ENCODE results near the gene SLC25A42. TPM values are rescaled to one million over a fixed set of nuclear protein-coding genes. Genes with fewer than 3 reads are reported as not detected.
"Not testable (repeated sequence)": the region's sequence is repeated elsewhere in the genome, so short reads cannot be mapped to it uniquely, and the experiment has no call there.

The SLC25A42 gene
- total RNA-seq, 2 donors from 2014 or later, result 18.3 to 22.8 TPM

- Mint-ChIP-seq H3K9me3 (no peaks in the 10 kb centered on the region), H3K4me3 (no peak overlapping the region), H3K27ac (no peak overlapping the region), H3K27me3 (no peaks in the 10 kb centered on the region), H3K36me3 (no peaks in the 10 kb centered on the region), H3K4me1 (ENCODE audit: low read depth in 2 of 2) (peaks cover 7 to 15% of the 10 kb centered on the region in 2 donors)
- ATAC-seq (peak in 1 of 2 donors; percentile 31), DNase-seq (ENCODE audit: low spot score) (peak; percentile 44)
Measured at GRCh38 chr19:19132912-19133311, 69.1 kb downstream of the SLC25A42 start.

- Mint-ChIP-seq H3K4me1 (ENCODE audit: low read depth in 2 of 2) (peaks cover 17 to 25% of the 10 kb centered on the region in 2 donors), H3K9me3 (no peaks in the 10 kb centered on the region), H3K4me3 (no peak overlapping the region), H3K27ac (no peak overlapping the region), H3K36me3 (no peaks in the 10 kb centered on the region), H3K27me3 (no peaks in the 10 kb centered on the region)
- ATAC-seq, result no peak
- DNase-seq (ENCODE audit: low spot score), result no peak
Measured at GRCh38 chr19:19133985-19134384, 70.2 kb downstream of the SLC25A42 start.

DNA sequence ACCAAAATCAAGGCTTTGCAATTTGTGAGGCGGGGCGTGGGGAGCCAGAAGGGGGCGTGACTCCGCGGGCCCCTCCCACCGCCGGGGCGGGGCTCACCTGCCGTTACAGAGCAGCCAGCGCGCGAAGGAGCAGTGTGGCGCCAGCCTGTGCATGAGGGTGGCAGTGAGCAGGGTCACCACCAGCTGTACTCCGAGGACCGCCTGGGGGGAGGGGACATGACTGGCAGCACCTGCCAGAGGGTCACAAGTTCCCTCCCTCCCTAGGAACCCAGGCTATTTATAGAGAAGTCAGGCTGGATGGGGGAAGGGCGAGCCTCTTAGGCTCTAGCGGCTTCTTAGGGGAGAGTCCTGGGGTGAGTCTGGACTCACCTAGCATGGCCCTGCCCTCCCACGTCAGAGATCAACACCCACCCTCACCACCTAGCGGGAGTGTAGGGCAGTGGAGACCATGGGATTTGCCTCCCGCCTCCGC is 70.9 kb downstream of the SLC25A42 start:
- ATAC-seq (no peak), DNase-seq (ENCODE audit: low spot score) (no peak)
- Mint-ChIP-seq H3K4me3 (no peak overlapping the region), H3K9me3 (no peaks in the 10 kb centered on the region), H3K4me1 (ENCODE audit: low read depth in 2 of 2) (peaks cover 17 to 27% of the 10 kb centered on the region in 2 donors), H3K36me3 (no peaks in the 10 kb centered on the region), H3K27ac (no peak overlapping the region), H3K27me3 (no peaks in the 10 kb centered on the region)

DNA sequence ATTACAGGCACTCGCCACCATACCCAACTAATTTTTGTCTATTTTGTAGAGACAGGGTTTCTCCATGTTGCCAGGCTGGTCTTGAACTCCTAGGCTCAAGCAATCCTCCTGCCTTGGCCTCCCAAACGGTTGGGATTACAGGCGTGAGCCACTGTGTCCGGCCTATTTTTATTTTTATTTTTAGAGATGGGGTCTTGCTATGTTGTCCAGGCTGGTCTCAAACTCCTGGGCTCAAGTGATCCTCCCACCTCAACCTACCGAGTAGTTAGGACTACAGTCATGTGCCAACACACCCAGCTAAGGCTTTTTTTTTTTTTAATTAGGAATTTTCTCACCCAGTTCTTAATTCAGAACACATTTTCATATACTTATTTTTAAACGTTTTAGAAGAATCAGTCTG is 71.9 kb downstream of the SLC25A42 start:
- H3K9me3 Mint-ChIP-seq; H3K4me3 Mint-ChIP-seq; H3K36me3 Mint-ChIP-seq; DNase-seq (ENCODE audit: low spot score); ATAC-seq; H3K27ac Mint-ChIP-seq; H3K27me3 Mint-ChIP-seq: not testable (repeated sequence)
- peaks cover 17 to 27% of the 10 kb centered on the region in 2 donors for H3K4me1 Mint-ChIP-seq (ENCODE audit: low read depth in 2 of 2)

DNA sequence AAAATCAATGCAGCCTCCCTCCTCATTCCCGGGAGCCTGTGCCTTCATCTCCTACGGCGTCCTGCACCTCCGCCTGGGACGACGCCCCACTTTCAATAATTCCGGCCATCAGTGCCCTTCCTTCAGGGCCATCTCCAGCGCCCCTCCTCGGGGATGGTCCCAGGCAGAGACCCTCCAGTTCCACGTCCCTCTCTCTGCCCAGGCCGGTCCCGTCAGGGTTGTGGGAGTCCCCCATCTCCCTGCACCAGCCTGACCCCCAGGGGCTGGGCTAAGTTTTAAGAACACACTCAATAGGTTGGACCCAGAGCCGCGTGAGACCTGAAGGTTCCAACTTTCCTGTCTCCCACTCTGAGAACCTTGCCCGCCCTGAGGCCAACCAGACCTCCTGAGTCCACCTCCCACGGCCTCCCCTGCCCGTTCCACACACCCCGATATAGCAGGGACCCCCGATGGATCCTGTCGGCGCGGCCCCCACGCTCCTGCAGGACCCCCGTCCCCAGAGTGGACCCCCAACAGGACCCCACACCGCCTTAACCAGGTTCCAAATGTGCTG is 73.8 kb downstream of the SLC25A42 start:
- no peaks in the 10 kb centered on the region for H3K36me3 Mint-ChIP-seq
- no peak for ATAC-seq

GRCh38 chr19:19138109-19138981 is 74.6 kb downstream of the SLC25A42 start, which contains the start of gene TMEM161A:
Gene TMEM161A (minus strand): TSS chr19:19138478. CDS start chr19:19138428, 50 bp downstream.
- peak; percentile 98 for DNase-seq (ENCODE audit: low spot score)
- H3K4me3 Mint-ChIP-seq, result peak within 1 kb of the TSS; percentile 92
- peaks cover 17 to 27% of the 10 kb centered on the region in 2 donors for H3K4me1 Mint-ChIP-seq (ENCODE audit: low read depth in 2 of 2)
- no peaks in the 10 kb centered on the region for H3K27me3 Mint-ChIP-seq
- peak; percentile 100 for ATAC-seq
- H3K27ac Mint-ChIP-seq, result peak within 1 kb of the TSS; percentile 89 to 93
- H3K9me3 Mint-ChIP-seq, result no peaks in the 10 kb centered on the region
- H3K36me3 Mint-ChIP-seq, result no peaks in the 10 kb centered on the region

More for the DNA sequence above, 73.8 kb downstream of the SLC25A42 start:
- no peaks in the 10 kb centered on the region for H3K9me3 Mint-ChIP-seq
- peak overlapping the region; percentile 89 to 93 for H3K27ac Mint-ChIP-seq
- H3K4me3 Mint-ChIP-seq, result peak overlapping the region; percentile 92
- no peak for DNase-seq (ENCODE audit: low spot score)
- H3K4me1 Mint-ChIP-seq (ENCODE audit: low read depth in 2 of 2), result peaks cover 17 to 27% of the 10 kb centered on the region in 2 donors
- H3K27me3 Mint-ChIP-seq, result no peaks in the 10 kb centered on the region

GRCh38 chr19:19139876-19140229 is 76.1 kb downstream of the SLC25A42 start:
- H3K36me3 Mint-ChIP-seq, result no peaks in the 10 kb centered on the region
- H3K4me3 Mint-ChIP-seq, result no peak overlapping the region
- H3K4me1 Mint-ChIP-seq (ENCODE audit: low read depth in 2 of 2), result peaks cover 17 to 27% of the 10 kb centered on the region in 2 donors
- no peak overlapping the region for H3K27ac Mint-ChIP-seq
- no peak for DNase-seq (ENCODE audit: low spot score)
- no peaks in the 10 kb centered on the region for H3K9me3 Mint-ChIP-seq
- no peaks in the 10 kb centered on the region for H3K27me3 Mint-ChIP-seq
- ATAC-seq, result no peak

DNA sequence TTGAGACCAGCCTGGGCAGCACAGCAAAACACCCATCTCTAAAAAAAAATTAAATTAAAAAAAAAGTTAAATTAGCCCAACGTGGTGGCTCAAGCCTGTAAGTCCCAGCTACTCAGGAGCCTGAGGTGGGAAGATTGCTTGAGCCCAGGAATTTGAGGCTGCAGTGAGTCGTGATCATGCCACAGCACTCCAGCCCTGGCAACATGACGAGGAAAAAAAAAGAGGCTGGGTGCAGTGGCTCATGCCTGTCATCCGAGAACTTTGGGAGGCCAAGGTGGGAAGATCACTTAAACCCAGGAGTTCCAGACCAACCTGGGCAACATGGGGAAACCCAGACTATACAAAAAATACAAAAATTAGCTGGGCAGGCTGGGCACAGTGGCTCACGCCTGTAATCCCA is 76.7 kb downstream of the SLC25A42 start:
- ATAC-seq (no peak), DNase-seq (ENCODE audit: low spot score) (no peak)
- Mint-ChIP-seq H3K27me3 (no peaks in the 10 kb centered on the region), H3K4me3 (no peak overlapping the region), H3K27ac (no peak overlapping the region), H3K4me1 (ENCODE audit: low read depth in 2 of 2) (peaks cover 17 to 23% of the 10 kb centered on the region in 2 donors), H3K9me3 (no peaks in the 10 kb centered on the region), H3K36me3 (no peaks in the 10 kb centered on the region)

GRCh38 chr19:19142347-19142746 is 78.6 kb downstream of the SLC25A42 start:
- DNase-seq (ENCODE audit: low spot score) (no peak), ATAC-seq (no peak)
- H3K27me3 Mint-ChIP-seq, result no peaks in the 10 kb centered on the region
- no peak overlapping the region for H3K4me3 Mint-ChIP-seq
- no peaks in the 10 kb centered on the region for H3K36me3 Mint-ChIP-seq
- H3K9me3 Mint-ChIP-seq, result no peaks in the 10 kb centered on the region
- H3K27ac Mint-ChIP-seq, result no peak overlapping the region
- peaks cover 16 to 17% of the 10 kb centered on the region in 2 donors for H3K4me1 Mint-ChIP-seq (ENCODE audit: low read depth in 2 of 2)

DNA sequence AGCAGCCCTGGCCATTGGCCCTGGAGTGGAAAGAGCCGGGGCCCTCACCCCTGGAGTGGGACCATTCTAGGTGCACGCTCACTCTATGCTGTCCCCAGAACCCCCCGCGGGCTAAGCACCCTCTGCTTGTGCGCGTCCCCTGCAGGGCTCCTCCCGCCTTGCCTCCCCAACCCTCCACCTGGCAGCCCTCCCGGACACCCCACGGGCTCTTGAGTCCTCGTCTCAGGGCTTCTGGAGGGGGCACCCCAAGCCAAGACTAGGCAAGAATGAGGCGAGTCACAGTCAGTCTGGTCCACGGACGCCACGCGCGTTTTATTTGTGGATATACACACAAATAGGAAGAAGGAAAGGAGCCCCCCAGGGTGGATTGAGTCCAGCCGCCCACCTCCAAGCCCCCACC is 81.5 kb downstream of the SLC25A42 start:
- Mint-ChIP-seq H3K27me3 (no peaks in the 10 kb centered on the region), H3K27ac (no peak overlapping the region), H3K4me3 (no peak overlapping the region), H3K9me3 (no peaks in the 10 kb centered on the region), H3K4me1 (ENCODE audit: low read depth in 2 of 2) (no peaks in the 10 kb centered on the region), H3K36me3 (no peaks in the 10 kb centered on the region)
- no peak for DNase-seq (ENCODE audit: low spot score)
- ATAC-seq, result no peak

DNA sequence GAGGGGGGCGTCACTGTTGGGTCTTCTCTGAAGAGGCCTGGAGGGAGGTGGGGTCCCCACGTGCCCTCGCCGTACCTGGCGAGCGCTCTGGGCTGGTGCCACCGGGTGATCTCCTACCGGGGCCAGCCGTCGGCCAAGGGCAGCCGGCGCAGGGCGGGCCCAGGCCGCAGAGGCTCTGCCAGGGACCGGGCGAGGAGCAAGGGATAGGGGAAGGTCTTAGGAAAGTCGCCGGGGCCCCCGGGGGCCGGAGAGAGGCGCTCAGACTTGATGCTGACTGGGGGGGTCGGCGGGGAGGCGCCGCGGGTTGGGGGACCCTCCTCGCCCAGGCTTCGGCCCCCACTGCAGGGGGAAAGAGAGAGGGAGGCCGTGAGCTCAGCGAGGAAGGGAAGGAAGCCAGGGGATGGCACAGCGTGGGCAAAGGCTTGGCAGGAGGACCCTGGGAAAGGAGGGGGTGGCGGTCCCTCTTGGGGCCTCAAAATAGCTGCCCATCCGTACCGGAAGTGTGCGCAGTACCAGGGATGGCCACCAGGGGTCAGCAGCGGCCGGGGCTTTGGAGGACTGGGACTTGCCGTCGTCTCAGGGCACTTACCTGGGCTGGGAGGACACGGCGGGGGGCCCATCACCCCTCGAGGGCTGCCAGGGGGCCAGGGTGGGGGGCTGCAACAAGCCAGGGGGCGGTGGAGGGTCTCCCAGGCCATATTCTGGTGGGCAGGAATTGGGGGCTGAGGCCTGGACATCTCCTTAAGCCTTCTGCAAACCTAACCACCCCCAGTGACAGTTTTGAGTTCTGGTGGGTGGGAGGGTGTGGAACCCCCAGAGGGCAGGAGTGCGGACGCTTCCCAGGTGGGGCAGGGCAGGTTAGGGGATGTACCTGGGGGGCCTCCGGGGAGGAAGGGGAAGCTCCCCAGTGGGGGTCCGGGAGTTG is 82.2 kb downstream of the SLC25A42 start:
- Mint-ChIP-seq H3K27me3 (no peaks in the 10 kb centered on the region), H3K4me3 (no peak overlapping the region), H3K36me3 (no peaks in the 10 kb centered on the region), H3K9me3 (no peaks in the 10 kb centered on the region), H3K4me1 (ENCODE audit: low read depth in 2 of 2) (no peaks in the 10 kb centered on the region), H3K27ac (no peak overlapping the region)
- ATAC-seq (peak; percentile 78 to 80), DNase-seq (ENCODE audit: low spot score) (peak; percentile 85)

DNA sequence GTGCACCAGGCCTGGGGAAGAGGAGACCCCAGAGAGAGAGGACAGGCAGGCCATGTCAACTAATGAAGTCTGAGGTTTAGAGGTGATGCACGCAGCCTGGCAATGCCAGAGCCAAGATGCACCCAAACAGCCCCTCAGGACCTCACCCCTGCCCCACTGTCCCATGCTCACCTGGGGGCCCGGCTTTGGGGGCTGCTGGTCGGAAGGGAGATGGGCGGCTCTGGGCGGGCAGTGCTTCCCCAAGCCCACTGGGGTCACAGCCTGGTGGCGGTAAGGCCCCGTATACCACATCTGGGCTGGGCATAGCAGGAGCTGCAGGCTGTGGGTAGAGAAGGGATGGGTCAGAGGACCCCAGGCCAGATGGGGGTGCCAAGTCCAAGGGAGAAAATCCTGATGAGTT is 83.1 kb downstream of the SLC25A42 start:
- Mint-ChIP-seq H3K27me3 (no peaks in the 10 kb centered on the region), H3K9me3 (no peaks in the 10 kb centered on the region), H3K27ac (no peak overlapping the region), H3K36me3 (no peaks in the 10 kb centered on the region), H3K4me3 (no peak overlapping the region), H3K4me1 (ENCODE audit: low read depth in 2 of 2) (no peaks in the 10 kb centered on the region)
- ATAC-seq (no peak), DNase-seq (ENCODE audit: low spot score) (no peak)

GRCh38 chr19:19147344-19147743 is 83.5 kb downstream of the SLC25A42 start:
- Mint-ChIP-seq H3K27me3 (no peaks in the 10 kb centered on the region), H3K9me3 (no peaks in the 10 kb centered on the region), H3K36me3 (no peaks in the 10 kb centered on the region), H3K4me1 (ENCODE audit: low read depth in 2 of 2) (no peaks in the 10 kb centered on the region), H3K27ac (no peak overlapping the region), H3K4me3 (no peak overlapping the region)
- DNase-seq (ENCODE audit: low spot score) (no peak), ATAC-seq (no peak)

Data from natural killer cell treated with Interleukin-12 subunit alpha and Interleukin-12 subunit beta and Interleukin-15 and Interleukin-18, amount 100 ng/mL, for 72 hours (primary cell).